Caco-2 (cell line): ENCODE results near the gene ZBTB16. TPM values are rescaled to one million over a fixed set of nuclear protein-coding genes. Genes with fewer than 3 reads are reported as not detected.

ENCODE experiments used
- BruUV-seq: library from RNA; stranded (reverse); fragments of 400-500 nt; replicated peaks from 2 replicates; lab custom pipeline; 2021; lab: Mats Ljungman, UMichigan
- CTCF ChIA-PET: fragments of 300-600 bp; sonication (Branson Sonifier 250); formaldehyde crosslinking; loops from one replicate; lab custom pipeline; 2022; ENCODE audit warnings: antibody characterized with exemption; lab: Charles Lee
- POLR2A ChIA-PET: fragments of 300-600 bp; sonication (Branson Sonifier 250); formaldehyde crosslinking; loops from one replicate; lab custom pipeline; 2022; ENCODE audit warnings: antibody characterized with exemption; lab: Charles Lee
- DNase-seq, 2 experiments: peaks; one replicate each; pipeline versions ENCODE4 v3.0.0 to v3.0.0-alpha.2; 2020 to 2022
- H3K27me3 ChIP-seq: replicated peaks from 2 replicates; pipeline ENCODE4 v1.6.0; 2011; ENCODE audit warnings: low read length; ENCODE audit not compliant: control insufficient read depth, insufficient read depth
- H3K36me3 ChIP-seq: 2 replicates; pipeline ENCODE4 v1.5.1; 2011; ENCODE audit warnings: low read length; ENCODE audit not compliant: control insufficient read depth, insufficient read depth
- H3K4me1 ChIP-seq: fragments of 250-450 bp; sonication (Bioruptor Pico); 2 replicates; pipeline ENCODE4 v1.5.1; 2020; ENCODE audit warnings: mild to moderate bottlenecking
- H3K4me3 ChIP-seq: 2 replicates; pipeline ENCODE4 v1.5.1; 2011; ENCODE audit warnings: low read depth, mild to moderate bottlenecking, control low read depth, low read length
- H3K9me3 ChIP-seq: fragments of 250-450 bp; sonication (Bioruptor Pico); 2 replicates; pipeline ENCODE4 v1.5.1; 2020; ENCODE audit warnings: mild to moderate bottlenecking, moderate library complexity
- H3K27ac Mint-ChIP-seq: one replicate; pipeline ENCODE4 v1.8.0; 2022; ENCODE audit warnings: mixed read lengths; ENCODE audit not compliant: unreplicated experiment
- H3K27me3 Mint-ChIP-seq: one replicate; pipeline ENCODE4 v1.8.0; 2022; ENCODE audit warnings: mixed read lengths; ENCODE audit not compliant: insufficient read depth, unreplicated experiment
- H3K36me3 Mint-ChIP-seq: one replicate; pipeline ENCODE4 v1.8.0; 2022; ENCODE audit warnings: mild to moderate bottlenecking, mixed read lengths; ENCODE audit not compliant: insufficient read depth, unreplicated experiment
- H3K4me1 Mint-ChIP-seq: one replicate; pipeline ENCODE4 v1.8.0; 2022; ENCODE audit warnings: low read depth, mixed read lengths; ENCODE audit not compliant: unreplicated experiment
- H3K4me3 Mint-ChIP-seq: one replicate; pipeline ENCODE4 v1.8.0; 2022; ENCODE audit warnings: mild to moderate bottlenecking, moderate library complexity, mixed read lengths; ENCODE audit not compliant: unreplicated experiment
- H3K9me3 Mint-ChIP-seq: one replicate; pipeline ENCODE4 v1.8.0; 2022; ENCODE audit warnings: mixed read lengths; ENCODE audit not compliant: unreplicated experiment
- CTCF ChIP-seq, 2 experiments: fragments of 200-600 bp in 1 of 2; IDR thresholded peaks; 1 replicate in 1 of 2; 2 replicates in 1 of 2; pipeline versions ENCODE4 v1.5.1 to v1.8.0; 2011 to 2022; ENCODE audit warnings: antibody characterized with exemption in 1 of 2, control low read depth in 1 of 2, inconsistent platforms in 1 of 2, low read depth in 1 of 2, low read length in 1 of 2, mild to moderate bottlenecking in 1 of 2, moderate library complexity in 1 of 2; ENCODE audit not compliant: insufficient read depth in 1 of 2, severe bottlenecking in 1 of 2, unreplicated experiment in 1 of 2
- intact Hi-C: fragments of 100-400 bp; cut with micrococcal nuclease; formaldehyde crosslinking; loops from one replicate; pipeline ENCODE4 v1.10.0; 2022; ENCODE audit not compliant: unreplicated experiment
- total RNA-seq: library from RNA; stranded (reverse); gene quantifications from 2 replicates; pipeline ENCODE4 v1.2.3, GENCODE V29; 2022

The ZBTB16 gene
- total RNA-seq, 1 experiment from 2014 or later = 12.7 TPM

GRCh38 chr11:114253771-114254170, 194.3 kb downstream of the ZBTB16 start:
- BruUV-seq = no TSS peak
- H3K27me3 ChIP-seq = no peaks in the 10 kb centered on the region
- ChIA-PET POLR2A (no interaction called here), CTCF (interaction anchor here (1.4 kb wide), 1 partner anchor 9 kb away, joined by 4 read pairs; no protein-coding TSS in a partner anchor)
- H3K9me3 ChIP-seq = no peaks in the 10 kb centered on the region
- no peak for TF ChIP-seq CTCF (IDR thresholded peaks at IDR 0.05; ENCODE audit: insufficient read depth in 1 of 2, low read depth in 1 of 2, low read length in 1 of 2, severe bottlenecking in 1 of 2, unreplicated experiment in 1 of 2)
- Mint-ChIP-seq H3K27ac (no peak overlapping the region), H3K27me3 (no peaks in the 10 kb centered on the region), H3K4me1 (peaks cover 7% of the 10 kb centered on the region), H3K4me3 (no peak overlapping the region), H3K36me3 (peaks cover 5% of the 10 kb centered on the region), H3K9me3 (no peaks in the 10 kb centered on the region)
- intact Hi-C loops = no loop called here
- DNase-seq = no peak
- H3K4me1 ChIP-seq = peaks cover 11% of the 10 kb centered on the region
- no peak overlapping the region for H3K4me3 ChIP-seq
- H3K36me3 ChIP-seq = no peaks in the 10 kb centered on the region

- intact Hi-C loops = no loop called here
- no peaks in the 10 kb centered on the region for H3K27me3 Mint-ChIP-seq
- Histone ChIP-seq H3K4me3 (no peak overlapping the region), H3K36me3 (no peaks in the 10 kb centered on the region), H3K4me1 (peaks cover 11% of the 10 kb centered on the region), H3K9me3 (no peaks in the 10 kb centered on the region), H3K27me3 (no peaks in the 10 kb centered on the region)
- ChIA-PET POLR2A (no interaction called here), CTCF (interaction anchor here (1.4 kb wide), 1 partner anchor 8 kb away, joined by 4 read pairs; no protein-coding TSS in a partner anchor)
- TF ChIP-seq CTCF (IDR thresholded peaks at IDR 0.05; ENCODE audit: insufficient read depth in 1 of 2, low read depth in 1 of 2, low read length in 1 of 2, severe bottlenecking in 1 of 2, unreplicated experiment in 1 of 2) = no peak
- no peak overlapping the region for H3K27ac Mint-ChIP-seq
- no peak overlapping the region for H3K4me3 Mint-ChIP-seq
- BruUV-seq = no TSS peak
- H3K36me3 Mint-ChIP-seq = peaks cover 5% of the 10 kb centered on the region
- DNase-seq = no peak
- H3K9me3 Mint-ChIP-seq = no peaks in the 10 kb centered on the region
- H3K4me1 Mint-ChIP-seq = peaks cover 7% of the 10 kb centered on the region
These were observed 195.1 kb downstream of the ZBTB16 start for GRCh38 chr11:114254571-114255146.

- DNase-seq = no peak
- intact Hi-C loops = no loop called here
- no peak overlapping the region for H3K4me3 ChIP-seq
- Mint-ChIP-seq H3K9me3 (no peaks in the 10 kb centered on the region), H3K27me3 (no peaks in the 10 kb centered on the region), H3K27ac (no peak overlapping the region), H3K36me3 (peaks cover 2% of the 10 kb centered on the region), H3K4me1 (peaks cover 7% of the 10 kb centered on the region), H3K4me3 (no peak overlapping the region)
- H3K4me1 ChIP-seq = peaks cover 11% of the 10 kb centered on the region
- CTCF ChIA-PET = no interaction called here
- BruUV-seq = no TSS peak
- POLR2A ChIA-PET = no interaction called here
- TF ChIP-seq CTCF (IDR thresholded peaks at IDR 0.05; ENCODE audit: insufficient read depth in 1 of 2, low read depth in 1 of 2, low read length in 1 of 2, severe bottlenecking in 1 of 2, unreplicated experiment in 1 of 2) = no peak
- no peaks in the 10 kb centered on the region for H3K9me3 ChIP-seq
- no peaks in the 10 kb centered on the region for H3K27me3 ChIP-seq
- no peaks in the 10 kb centered on the region for H3K36me3 ChIP-seq
These were observed 195.8 kb downstream of the ZBTB16 start for GRCh38 chr11:114255289-114255688.
